Lower lobe of right lung (tissue), 2 donors: ENCODE data around the gene HOXA2. TPM values are rescaled to one million over a fixed set of nuclear protein-coding genes. Genes with fewer than 3 reads are reported as not detected.

Experiments used
- ATAC-seq, 2 donors: fragments of 200-7000 bp; cut with Tn5 transposase; one replicate each; pipeline ENCODE4 v1.9.1; 2020 to 2022; ENCODE audit warnings: mild to moderate bottlenecking in 2 of 2, moderate library complexity in 2 of 2
- DNase-seq: peaks from one replicate; pipeline ENCODE4 v3.0.0-alpha.2; 2020
- H3K27ac ChIP-seq: fragments of 200-600 bp; one replicate; pipeline ENCODE4 v1.8.0; 2022
- H3K27me3 ChIP-seq: fragments of 200-600 bp; one replicate; pipeline ENCODE4 v1.8.0; 2022; ENCODE audit warnings: low read depth
- H3K36me3 ChIP-seq: fragments of 200-600 bp; one replicate; pipeline ENCODE4 v1.8.0; 2022; ENCODE audit warnings: mild to moderate bottlenecking
- H3K4me1 ChIP-seq: fragments of 200-600 bp; one replicate; pipeline ENCODE4 v1.8.0; 2022
- H3K4me3 ChIP-seq: fragments of 200-600 bp; one replicate; pipeline ENCODE4 v1.8.0; 2022; ENCODE audit warnings: mild to moderate bottlenecking
- H3K9me3 ChIP-seq: fragments of 200-600 bp; one replicate; pipeline ENCODE4 v1.8.0; 2022
- CTCF ChIP-seq: fragments of 200-600 bp; IDR thresholded peaks from one replicate; pipeline ENCODE4 v1.8.0; 2022; ENCODE audit warnings: antibody characterized with exemption, mild to moderate bottlenecking
- intact Hi-C: fragments of 100-400 bp; cut with DNase I; formaldehyde crosslinking; loops from one replicate; pipeline ENCODE4 v1.11.0; 2022
- total RNA-seq: library from RNA; stranded (reverse); fragmentation: NEBNext Ultra II Directional; extraction: Animal tissue kit (Norgen Biotek cat#: 25700); gene quantifications from one replicate; pipeline ENCODE4 v1.2.1, GENCODE V29; 2021
- donor health status: DM: no; HTN: yes; CAD: no; lungs with severe emphysema.

HOXA2 gene
- total RNA-seq, 1 donor from 2014 or later: 1.5 TPM

- Histone ChIP-seq H3K27me3 (peaks cover 16% of the 10 kb centered on the region), H3K27ac (peak overlapping the region; percentile 89), H3K4me1 (peaks cover 34% of the 10 kb centered on the region), H3K4me3 (peak overlapping the region; percentile 54), H3K9me3 (no peaks in the 10 kb centered on the region), H3K36me3 (no peaks in the 10 kb centered on the region)
- no peak for DNase-seq
- TF ChIP-seq CTCF: no peak
- no peak for ATAC-seq
- intact Hi-C loops: no loop called here
Measured at GRCh38 chr7:27111751-27112277, 9.3 kb upstream of the HOXA2 start.

DNA sequence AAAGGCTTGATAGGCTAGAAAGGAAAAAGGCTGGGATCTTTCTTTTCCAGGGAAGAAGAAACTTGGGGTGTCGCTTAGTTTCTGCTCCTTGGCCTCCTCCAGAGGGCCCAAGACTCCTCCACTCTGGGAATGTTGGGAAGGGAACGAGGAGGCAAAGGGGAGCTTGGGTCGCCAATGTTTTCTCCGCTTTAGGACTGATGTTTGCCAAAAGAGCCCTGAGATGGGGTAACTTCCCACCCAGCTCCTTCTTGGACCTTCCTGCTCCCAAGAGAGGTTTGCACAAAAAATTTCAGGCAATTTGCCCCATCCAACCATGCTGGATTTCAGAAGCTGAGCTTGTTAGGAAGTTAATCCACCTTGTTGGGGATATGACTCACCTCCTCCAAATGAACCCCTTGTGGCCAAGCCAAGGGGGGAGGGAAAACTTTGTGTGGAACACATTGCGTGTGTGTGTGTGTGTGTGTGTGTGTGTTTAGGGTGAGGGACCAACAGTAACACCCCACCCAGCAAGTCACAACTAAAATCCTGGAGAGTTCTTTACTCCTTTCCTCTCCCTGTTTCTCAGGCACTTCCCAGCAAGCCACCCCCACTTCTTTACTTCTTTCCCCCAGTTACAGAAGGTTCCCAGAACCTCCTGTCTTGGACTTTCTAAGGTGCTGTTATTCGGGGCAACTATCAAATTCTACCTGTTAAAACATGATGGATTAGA is 8.7 kb upstream of the HOXA2 start:
- no peaks in the 10 kb centered on the region for H3K9me3 ChIP-seq
- no peak for ATAC-seq
- no peak for DNase-seq
- TF ChIP-seq CTCF: no peak
- peaks cover 34% of the 10 kb centered on the region for H3K4me1 ChIP-seq
- H3K27me3 ChIP-seq: peaks cover 22% of the 10 kb centered on the region
- H3K36me3 ChIP-seq: no peaks in the 10 kb centered on the region
- intact Hi-C loops: no loop called here
- peak overlapping the region; percentile 28 for H3K4me3 ChIP-seq
- peak overlapping the region; percentile 89 for H3K27ac ChIP-seq

GRCh38 chr7:27110186-27111031 is 7.9 kb upstream of the HOXA2 start:
- Histone ChIP-seq H3K4me3 (peak overlapping the region; percentile 28), H3K4me1 (peaks cover 40% of the 10 kb centered on the region), H3K27me3 (peaks cover 25% of the 10 kb centered on the region), H3K9me3 (no peaks in the 10 kb centered on the region), H3K27ac (peak overlapping the region; percentile 89), H3K36me3 (no peaks in the 10 kb centered on the region)
- intact Hi-C loops: no loop called here
- ATAC-seq: peak in 1 of 2 donors; percentile 46
- peak; percentile 49 for DNase-seq
- TF ChIP-seq CTCF: no peak

GRCh38 chr7:27109466-27110185 is 7.1 kb upstream of the HOXA2 start:
- ATAC-seq (no peak), DNase-seq (no peak)
- Histone ChIP-seq H3K4me1 (peaks cover 47% of the 10 kb centered on the region), H3K4me3 (no peak overlapping the region), H3K36me3 (no peaks in the 10 kb centered on the region), H3K9me3 (no peaks in the 10 kb centered on the region), H3K27me3 (peaks cover 28% of the 10 kb centered on the region), H3K27ac (peak overlapping the region; percentile 94)
- TF ChIP-seq CTCF: no peak
- intact Hi-C loops: no loop called here
